CD4-positive, alpha-beta memory T cell (primary cell): ENCODE measurements around the gene HBS1L. TPM values are rescaled to one million over a fixed set of nuclear protein-coding genes. Genes with fewer than 3 reads are reported as not detected.

ENCODE experiments used
- CTCF ChIA-PET: fragments of 350-600 bp; sonication (Branson Sonifier 250); formaldehyde crosslinking; loops from one replicate; lab custom pipeline; 2021; ENCODE audit warnings: inconsistent platforms; ENCODE audit not compliant: partially characterized antibody; lab: Charles Lee
- POLR2A ChIA-PET: fragments of 350-600 bp; sonication (Branson Sonifier 250); formaldehyde crosslinking; loops from one replicate; lab custom pipeline; 2021; ENCODE audit not compliant: partially characterized antibody; lab: Charles Lee
- DNase-seq, 5 donors: peaks; one replicate each; pipeline versions ENCODE4 v3.0.0 to v3.0.0-alpha.2; 2020 to 2022; ENCODE audit warnings: mixed read lengths in 1 of 5
- H3K27ac ChIP-seq: one replicate; pipeline ENCODE4 v1.7.0; 2013; ENCODE audit warnings: low read depth, low read length
- H3K27me3 ChIP-seq: 2 replicates; pipeline ENCODE4 v1.7.0; 2013; ENCODE audit warnings: mild to moderate bottlenecking, low read length, moderate library complexity; ENCODE audit not compliant: insufficient read depth
- H3K36me3 ChIP-seq: 2 replicates; pipeline ENCODE4 v1.7.0; 2013; ENCODE audit warnings: mild to moderate bottlenecking, low read length, moderate library complexity; ENCODE audit not compliant: insufficient read depth
- H3K4me1 ChIP-seq: 2 replicates; pipeline ENCODE4 v1.7.0; 2013; ENCODE audit warnings: mild to moderate bottlenecking, low read length, moderate library complexity; ENCODE audit not compliant: insufficient read depth
- H3K4me3 ChIP-seq, 2 donors: one replicate each; pipeline ENCODE4 v1.7.0; 2013; ENCODE audit warnings: low read length in 2 of 2, mild to moderate bottlenecking in 1 of 2
- H3K9me3 ChIP-seq, 2 donors: one replicate each; pipeline ENCODE4 v1.7.0; 2013; ENCODE audit warnings: low read length in 2 of 2, control low read depth in 1 of 2; ENCODE audit not compliant: control insufficient read depth in 1 of 2
- H3K27ac Mint-ChIP-seq, 7 donors: one replicate each; pipeline ENCODE4 v1.8.0; 2020 to 2021; ENCODE audit warnings: mixed read lengths in 7 of 7, mild to moderate bottlenecking in 6 of 7, inconsistent platforms in 3 of 7, moderate library complexity in 3 of 7
- H3K27me3 Mint-ChIP-seq, 2 donors: one replicate each; pipeline ENCODE4 v1.8.0; 2020 to 2021; ENCODE audit warnings: mixed read lengths in 2 of 2
- H3K36me3 Mint-ChIP-seq, 2 donors: one replicate each; pipeline ENCODE4 v1.8.0; 2020 to 2021; ENCODE audit warnings: mixed read lengths in 2 of 2, inconsistent platforms in 1 of 2, mild to moderate bottlenecking in 1 of 2
- H3K4me1 Mint-ChIP-seq, 4 donors: one replicate each; pipeline ENCODE4 v1.8.0; 2020 to 2021; ENCODE audit warnings: mixed read lengths in 4 of 4, mild to moderate bottlenecking in 1 of 4
- H3K4me3 Mint-ChIP-seq, 8 donors: one replicate each; pipeline ENCODE4 v1.8.0; 2020 to 2021; ENCODE audit warnings: mixed read lengths in 8 of 8, mild to moderate bottlenecking in 7 of 8, moderate library complexity in 6 of 8, inconsistent platforms in 3 of 8
- H3K9me3 Mint-ChIP-seq, 8 donors: one replicate each; pipeline ENCODE4 v1.8.0; 2020 to 2021; ENCODE audit warnings: mixed read lengths in 8 of 8, mild to moderate bottlenecking in 5 of 8, inconsistent platforms in 3 of 8, moderate library complexity in 1 of 8
- intact Hi-C: fragments of 100-400 bp; cut with micrococcal nuclease; formaldehyde crosslinking; loops from one replicate; pipeline ENCODE4 v1.15.1; 2023
- polyA plus RNA-seq, 2 donors: library from polyadenylated mRNA; unstranded; fragments of 300-500 nt; fragmentation: Illumina TruSeq; gene quantifications; one replicate each; pipeline ENCODE4 v1.2.3, GENCODE V29; 2021
- total RNA-seq, 2 experiments: library from RNA; stranded (reverse); gene quantifications; one replicate each; pipeline ENCODE4 v1.2.3, GENCODE V29; 2021

The HBS1L gene
- total and polyA plus RNA-seq, 4 experiments from 2014 or later: 49.0 to 69.9 (median 61.7) TPM

- Histone ChIP-seq H3K4me1 (peaks cover 39% of the 10 kb centered on the region), H3K9me3 (no peaks in the 10 kb centered on the region), H3K4me3 (no peak overlapping the region), H3K27ac (no peak overlapping the region), H3K27me3 (no peaks in the 10 kb centered on the region), H3K36me3 (no peaks in the 10 kb centered on the region)
- peaks cover 27 to 41% (median 32%) of the 10 kb centered on the region in 4 donors for H3K4me1 Mint-ChIP-seq
- H3K36me3 Mint-ChIP-seq: peaks cover 5 to 10% of the 10 kb centered on the region in 2 donors
- H3K9me3 Mint-ChIP-seq: peaks cover 0 to 27% (median 11%) of the 10 kb centered on the region in 8 donors
- POLR2A ChIA-PET: interaction anchor here (2.8 kb wide), 1 partner anchor 10 kb away, joined by 16 read pairs; no protein-coding TSS in a partner anchor
- intact Hi-C loops: no loop called here
- CTCF ChIA-PET: interaction anchor here (1.7 to 2.5 kb wide), 2 partner anchors 29 to 60 kb away, joined by 7 to 9 read pairs; partner anchors contain the start of gene HBS1L
- DNase-seq: no peak
- peaks cover 0 to 2% of the 10 kb centered on the region in 2 donors for H3K27me3 Mint-ChIP-seq
- peak overlapping the region in 1 of 7 donors; percentile 36 for H3K27ac Mint-ChIP-seq
- H3K4me3 Mint-ChIP-seq: no peak overlapping the region
Measured at GRCh38 chr6:135084001-135084915, 29.6 kb upstream of the HBS1L start.

GRCh38 chr6:135081966-135082365, 27.3 kb upstream of the HBS1L start:
- no peaks in the 10 kb centered on the region for H3K36me3 ChIP-seq
- CTCF ChIA-PET: interaction anchor here (2.1 kb wide), 1 partner anchor 10 kb away, joined by 6 read pairs; no protein-coding TSS in a partner anchor
- no peaks in the 10 kb centered on the region for H3K9me3 ChIP-seq
- no peak for DNase-seq
- Mint-ChIP-seq H3K27me3 (peaks cover 0 to 3% of the 10 kb centered on the region in 2 donors), H3K9me3 (peaks cover 0 to 27% (median 11%) of the 10 kb centered on the region in 8 donors), H3K4me1 (peaks cover 6 to 18% (median 12%) of the 10 kb centered on the region in 4 donors), H3K4me3 (no peak overlapping the region), H3K27ac (no peak overlapping the region), H3K36me3 (peaks cover 5 to 10% of the 10 kb centered on the region in 2 donors)
- intact Hi-C loops: no loop called here
- no peaks in the 10 kb centered on the region for H3K27me3 ChIP-seq
- H3K27ac ChIP-seq: no peak overlapping the region
- POLR2A ChIA-PET: interaction anchor here (1.3 kb wide), 1 partner anchor 27 kb away, joined by 5 read pairs; the partner anchor contains the start of gene HBS1L
- H3K4me1 ChIP-seq: peaks cover 16% of the 10 kb centered on the region
- H3K4me3 ChIP-seq: no peak overlapping the region

GRCh38 chr6:135075018-135075417, 20.4 kb upstream of the HBS1L start:
- Mint-ChIP-seq H3K27ac (no peak overlapping the region), H3K9me3 (peaks cover 0 to 1% (median 0%) of the 10 kb centered on the region in 8 donors), H3K4me1 (peaks cover 0 to 4% (median 3%) of the 10 kb centered on the region in 4 donors), H3K36me3 (no peaks in the 10 kb centered on the region), H3K27me3 (peaks cover 0 to 2% of the 10 kb centered on the region in 2 donors), H3K4me3 (no peak overlapping the region)
- Histone ChIP-seq H3K27ac (no peak overlapping the region), H3K4me3 (no peak overlapping the region), H3K9me3 (no peaks in the 10 kb centered on the region), H3K36me3 (no peaks in the 10 kb centered on the region), H3K4me1 (no peaks in the 10 kb centered on the region), H3K27me3 (no peaks in the 10 kb centered on the region)
- intact Hi-C loops: no loop called here
- CTCF ChIA-PET: interaction anchor here (1.3 to 3.6 kb wide), 5 partner anchors 13 to 109 kb away, joined by 3 to 13 read pairs (median 7); no protein-coding TSS in a partner anchor
- no peak for DNase-seq
- POLR2A ChIA-PET: no interaction called here

GRCh38 chr6:135073756-135074393, 19.3 kb upstream of the HBS1L start:
- Histone ChIP-seq H3K4me3 (no peak overlapping the region), H3K36me3 (no peaks in the 10 kb centered on the region), H3K27me3 (no peaks in the 10 kb centered on the region), H3K9me3 (no peaks in the 10 kb centered on the region), H3K27ac (no peak overlapping the region), H3K4me1 (no peaks in the 10 kb centered on the region)
- POLR2A ChIA-PET: no interaction called here
- peaks cover 0 to 4% (median 3%) of the 10 kb centered on the region in 4 donors for H3K4me1 Mint-ChIP-seq
- CTCF ChIA-PET: interaction anchor here (0.8 to 3.6 kb wide), 3 partner anchors 14 to 110 kb away, joined by 4 to 13 read pairs (median 7); no protein-coding TSS in a partner anchor
- peaks cover 0 to 1% (median 0%) of the 10 kb centered on the region in 8 donors for H3K9me3 Mint-ChIP-seq
- H3K27ac Mint-ChIP-seq: no peak overlapping the region
- DNase-seq: no peak
- H3K4me3 Mint-ChIP-seq: no peak overlapping the region
- intact Hi-C loops: no loop called here
- H3K36me3 Mint-ChIP-seq: no peaks in the 10 kb centered on the region
- H3K27me3 Mint-ChIP-seq: no peaks in the 10 kb centered on the region

GRCh38 chr6:135073217-135073616, 18.6 kb upstream of the HBS1L start:
- DNase-seq: no peak
- Histone ChIP-seq H3K27me3 (no peaks in the 10 kb centered on the region), H3K36me3 (no peaks in the 10 kb centered on the region), H3K9me3 (no peaks in the 10 kb centered on the region), H3K4me3 (no peak overlapping the region), H3K4me1 (no peaks in the 10 kb centered on the region), H3K27ac (no peak overlapping the region)
- H3K4me1 Mint-ChIP-seq: peaks cover 0 to 4% (median 3%) of the 10 kb centered on the region in 4 donors
- CTCF ChIA-PET: interaction anchor here (1.6 kb wide), 1 partner anchor 110 kb away, joined by 7 read pairs; no protein-coding TSS in a partner anchor
- H3K27ac Mint-ChIP-seq: no peak overlapping the region
- no peaks in the 10 kb centered on the region for H3K27me3 Mint-ChIP-seq
- intact Hi-C loops: no loop called here
- H3K4me3 Mint-ChIP-seq: no peak overlapping the region
- peaks cover 0 to 1% (median 0%) of the 10 kb centered on the region in 8 donors for H3K9me3 Mint-ChIP-seq
- no peaks in the 10 kb centered on the region for H3K36me3 Mint-ChIP-seq
- POLR2A ChIA-PET: no interaction called here

GRCh38 chr6:135072753-135073152, 18.1 kb upstream of the HBS1L start:
- Mint-ChIP-seq H3K4me1 (peaks cover 0 to 4% (median 3%) of the 10 kb centered on the region in 4 donors), H3K36me3 (no peaks in the 10 kb centered on the region), H3K9me3 (peaks cover 0 to 1% (median 0%) of the 10 kb centered on the region in 8 donors), H3K27me3 (no peaks in the 10 kb centered on the region), H3K4me3 (no peak overlapping the region), H3K27ac (no peak overlapping the region)
- no peak for DNase-seq
- Histone ChIP-seq H3K4me1 (no peaks in the 10 kb centered on the region), H3K4me3 (no peak overlapping the region), H3K36me3 (no peaks in the 10 kb centered on the region), H3K27me3 (no peaks in the 10 kb centered on the region), H3K27ac (no peak overlapping the region), H3K9me3 (no peaks in the 10 kb centered on the region)
- intact Hi-C loops: no loop called here
- ChIA-PET POLR2A (no interaction called here), CTCF (no interaction called here)
